C4-2B (cell line): ENCODE data around the gene HOXA9.

ENCODE experiments used
- H3K27ac ChIP-seq: fragments of 450-650 bp; 2 replicates; pipeline ENCODE4 v1.5.1; 2017
- CTCF ChIP-seq: fragments of 450-650 bp; conservative IDR thresholded peaks from 2 replicates; pipeline ENCODE4 v1.5.1; 2017; ENCODE audit warnings: mild to moderate bottlenecking
- ZFX ChIP-seq: fragments of 450-650 bp; IDR thresholded peaks from 2 replicates; pipeline ENCODE4 v1.6.1; 2017

HOXA9 gene

GRCh38 chr7:27133409-27134231 is 31.7 kb downstream of the HOXA9 start:
- TF ChIP-seq CTCF, result no peak
- no peak for TF ChIP-seq ZFX
- H3K27ac ChIP-seq, result no peak overlapping the region

GRCh38 chr7:27132978-27133377 is 32.4 kb downstream of the HOXA9 start:
- H3K27ac ChIP-seq, result no peak overlapping the region
- TF ChIP-seq ZFX (no peak), CTCF (no peak)

GRCh38 chr7:27132214-27132613 is 33.1 kb downstream of the HOXA9 start:
- no peak overlapping the region for H3K27ac ChIP-seq
- TF ChIP-seq ZFX (no peak), CTCF (no peak)

GRCh38 chr7:27131390-27131819 is 33.9 kb downstream of the HOXA9 start:
- H3K27ac ChIP-seq, result peak overlapping the region; percentile 75
- TF ChIP-seq CTCF, result no peak
- TF ChIP-seq ZFX, result no peak

GRCh38 chr7:27130540-27131389 is 34.6 kb downstream of the HOXA9 start, which contains the start of gene HOXA4:
Gene HOXA4 (minus strand): TSS chr7:27130757. CDS start chr7:27130733, 24 bp downstream.
- TF ChIP-seq CTCF (no peak), ZFX (peak; percentile 27; the same call in 1 of the 2 replicates)
- H3K27ac ChIP-seq, result peak within 1 kb of the TSS; percentile 75

GRCh38 chr7:27129729-27130539 is 35.4 kb downstream of the HOXA9 start:
- TF ChIP-seq CTCF, result peak; percentile 45
- peak; percentile 58 for TF ChIP-seq ZFX
- H3K27ac ChIP-seq, result peak overlapping the region; percentile 75
